WTC11 (cell line): Measurements from ENCODE around the gene TM4SF1.

Experiments used
- ATF2 ChIP-seq: sonication (generic); formaldehyde crosslinking; IDR thresholded peaks from 2 replicates; pipeline ENCODE4 v1.8.1; 2022; ENCODE audit warnings: low read depth, missing genetic modification reagents, borderline replicate concordance
- CTCF ChIP-seq: fragments of 200-600 bp; IDR thresholded peaks from 2 replicates; pipeline ENCODE4 v1.8.0; 2022; ENCODE audit warnings: antibody characterized with exemption
- FOXJ3 ChIP-seq: sonication (generic); formaldehyde crosslinking; IDR thresholded peaks from 2 replicates; pipeline ENCODE4 v1.9.0; 2021; ENCODE audit warnings: missing genetic modification reagents, mild to moderate bottlenecking, borderline replicate concordance
- GABPB1 ChIP-seq: sonication (generic); formaldehyde crosslinking; IDR thresholded peaks from 2 replicates; pipeline ENCODE4 v1.8.1; 2023; ENCODE audit warnings: mild to moderate bottlenecking, missing genetic modification reagents
- JUN ChIP-seq: sonication (generic); formaldehyde crosslinking; IDR thresholded peaks from 2 replicates; pipeline ENCODE4 v1.8.0; 2023; ENCODE audit warnings: mild to moderate bottlenecking, missing genetic modification reagents
- NFATC4 ChIP-seq: fragments of 250-450 bp; sonication (Bioruptor Pico); IDR thresholded peaks from 2 replicates; pipeline ENCODE4 v1.9.0; 2021; ENCODE audit warnings: mild to moderate bottlenecking
- PREB ChIP-seq: sonication (generic); formaldehyde crosslinking; IDR thresholded peaks from 2 replicates; pipeline ENCODE4 v1.8.1; 2022; ENCODE audit warnings: mild to moderate bottlenecking, missing genetic modification reagents, moderate library complexity, borderline replicate concordance
- RELA ChIP-seq: sonication (generic); formaldehyde crosslinking; IDR thresholded peaks from 2 replicates; pipeline ENCODE4 v1.8.1; 2022; ENCODE audit warnings: missing genetic modification reagents, mild to moderate bottlenecking, borderline replicate concordance
- TEAD1 ChIP-seq: sonication (generic); formaldehyde crosslinking; IDR thresholded peaks from 2 replicates; pipeline ENCODE4 v1.8.0; 2022; ENCODE audit warnings: mild to moderate bottlenecking, missing genetic modification reagents
- TEAD4 ChIP-seq: sonication (generic); formaldehyde crosslinking; IDR thresholded peaks from 2 replicates; pipeline ENCODE4 v1.8.0; 2022; ENCODE audit warnings: mild to moderate bottlenecking, missing genetic modification reagents
- ZNF232 ChIP-seq: sonication (generic); formaldehyde crosslinking; IDR thresholded peaks from 2 replicates; pipeline ENCODE4 v1.8.0; 2022; ENCODE audit warnings: mild to moderate bottlenecking, missing genetic modification reagents
- ZNF512 ChIP-seq: sonication (generic); formaldehyde crosslinking; IDR thresholded peaks from 2 replicates; pipeline ENCODE4 v1.8.1; 2022; ENCODE audit warnings: missing genetic modification reagents, borderline replicate concordance

- TF ChIP-seq CTCF (no peak), FOXJ3 (no peak), TEAD4 (no peak), PREB (CRISPR knock-in tag) (no peak), TEAD1 (no peak), RELA (CRISPR knock-in tag) (no peak), ATF2 (CRISPR knock-in tag) (no peak), ZNF512 (CRISPR knock-in tag) (no peak), NFATC4 (CRISPR knock-in tag) (no peak), ZNF232 (CRISPR knock-in tag) (no peak), GABPB1 (CRISPR knock-in tag) (no peak), JUN (CRISPR knock-in tag) (no peak)
These were observed 3.1 kb downstream of the TM4SF1 start for GRCh38 chr3:149374391-149374790.
